ENCODE data around the gene RBKS.
"Not testable (repeated sequence)": the region's sequence is repeated elsewhere in the genome, so short reads cannot be mapped to it uniquely, and the experiment has no call there.

The RBKS gene

GRCh38 chr2:27904405-27904665, 14.1 kb upstream of the RBKS start:
- DNase-seq: no peak

GRCh38 chr2:27903649-27904404, 13.6 kb upstream of the RBKS start:
- DNase-seq: no peak

GRCh38 chr2:27903018-27903417, 12.8 kb upstream of the RBKS start:
- DNase-seq: no peak

DNA sequence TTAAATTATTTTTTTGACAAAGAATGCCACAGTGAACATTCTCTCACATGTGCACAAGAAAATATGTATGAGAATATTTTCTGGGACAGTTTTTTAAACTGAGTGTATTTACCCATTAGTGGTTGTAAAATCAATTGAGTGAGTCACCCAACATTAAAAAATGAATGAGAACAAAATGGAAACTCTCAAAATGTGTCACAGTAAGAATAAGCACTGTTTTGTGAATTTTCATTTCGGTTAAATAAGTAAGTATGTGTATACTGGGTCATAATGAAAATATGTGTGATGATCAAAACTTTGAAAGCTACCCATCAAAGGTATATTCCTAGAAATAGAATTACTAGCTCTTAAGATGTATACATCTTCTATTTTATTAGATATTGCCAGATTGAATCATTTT, 11.9 kb upstream of the RBKS start:
- no peak for DNase-seq

DNA sequence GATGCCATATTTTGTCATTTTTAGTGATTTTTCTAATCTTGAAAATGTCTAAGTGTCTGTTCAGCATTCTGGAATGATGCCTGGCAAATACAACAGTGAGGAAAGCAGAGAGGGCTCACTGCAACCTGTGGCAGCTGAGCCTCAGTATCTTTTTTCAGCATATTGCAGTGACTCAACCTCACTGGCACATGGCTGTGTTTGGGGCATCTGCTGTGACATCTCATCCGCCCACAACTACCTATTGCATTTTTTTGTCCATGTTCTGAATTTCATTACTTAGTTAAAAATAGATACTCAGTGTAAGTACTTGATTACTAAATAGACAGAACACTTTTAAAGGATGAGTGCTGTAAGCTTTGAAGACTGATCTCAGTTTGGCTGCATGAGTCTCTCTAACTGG, 11.0 kb upstream of the RBKS start:
- no peak for DNase-seq

GRCh38 chr2:27897717-27898116, 7.5 kb upstream of the RBKS start:
- no peak for DNase-seq

DNA sequence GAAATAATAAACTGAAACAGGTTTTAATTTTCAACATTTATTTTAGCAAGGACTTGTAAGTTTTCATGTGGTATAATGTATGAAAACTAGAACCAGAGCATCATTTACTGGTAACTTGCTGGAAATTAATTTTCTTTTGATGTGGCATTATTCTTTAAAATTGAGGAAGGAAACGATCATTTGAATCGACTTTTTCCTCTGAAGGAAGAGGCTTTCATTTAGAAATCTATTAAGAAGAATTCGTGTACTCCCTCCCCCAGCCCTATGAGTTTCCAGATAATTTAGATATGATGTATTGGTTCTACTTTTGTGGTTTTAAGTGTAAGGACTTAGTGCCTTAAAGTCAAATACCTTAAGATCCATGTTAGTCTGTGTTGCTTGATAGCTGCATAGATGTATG, 2.8 kb upstream of the RBKS start:
- no peak for DNase-seq

GRCh38 chr2:27891673-27892105, 1.5 kb upstream of the RBKS start:
- DNase-seq: no peak

- DNase-seq: peak; percentile 13
Measured at GRCh38 chr2:27890924-27891672, 911 bp upstream of the RBKS start.

DNA sequence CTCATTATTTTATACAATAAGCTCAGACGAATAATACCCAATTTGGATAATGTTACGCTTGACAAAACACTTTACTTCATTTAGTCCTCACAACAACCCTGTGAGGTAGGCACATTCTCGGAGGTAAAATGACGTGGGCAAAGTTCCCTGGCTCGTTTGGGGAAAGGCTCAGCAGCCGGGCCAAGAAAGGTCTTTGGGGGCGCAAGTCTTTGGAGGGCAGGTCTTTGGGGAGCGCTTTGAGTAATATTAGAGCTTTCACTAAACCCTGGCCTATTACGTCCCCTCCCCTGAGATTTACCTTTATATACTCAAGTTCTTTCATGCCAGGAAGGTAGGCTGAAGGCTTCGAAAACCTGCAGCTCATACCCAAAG, 427 bp downstream of the RBKS start:
- DNase-seq: no peak

- no peak for DNase-seq
Measured at GRCh38 chr2:27888790-27889189, 1.4 kb downstream of the RBKS start.

- DNase-seq: no peak
Measured at GRCh38 chr2:27887830-27888229, 2.4 kb downstream of the RBKS start.

DNA sequence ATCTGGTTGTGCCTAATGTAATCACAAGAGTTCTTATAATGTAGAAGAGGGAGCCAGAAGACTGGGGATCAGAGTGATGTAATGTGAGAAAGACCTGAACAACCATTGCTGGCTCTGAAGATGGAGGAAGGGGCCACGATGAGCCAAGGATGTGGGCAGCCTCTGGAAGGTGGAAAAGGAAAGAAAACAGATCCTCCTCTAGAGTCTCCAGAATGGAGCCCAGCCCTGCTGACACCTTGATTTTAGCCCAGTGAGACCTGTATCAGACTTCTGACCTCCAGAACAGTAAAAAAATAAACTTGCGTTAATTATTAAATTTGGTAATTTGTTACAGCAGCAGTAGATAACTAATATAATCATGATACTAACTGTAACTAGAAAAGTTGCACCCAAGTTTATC, 3.1 kb downstream of the RBKS start:
- DNase-seq: no peak

- DNase-seq: no peak
Measured at GRCh38 chr2:27886322-27886721, 3.9 kb downstream of the RBKS start.

GRCh38 chr2:27885661-27886060, 4.5 kb downstream of the RBKS start:
- DNase-seq: no peak

GRCh38 chr2:27885234-27885633, 5.0 kb downstream of the RBKS start:
- no peak for DNase-seq

DNA sequence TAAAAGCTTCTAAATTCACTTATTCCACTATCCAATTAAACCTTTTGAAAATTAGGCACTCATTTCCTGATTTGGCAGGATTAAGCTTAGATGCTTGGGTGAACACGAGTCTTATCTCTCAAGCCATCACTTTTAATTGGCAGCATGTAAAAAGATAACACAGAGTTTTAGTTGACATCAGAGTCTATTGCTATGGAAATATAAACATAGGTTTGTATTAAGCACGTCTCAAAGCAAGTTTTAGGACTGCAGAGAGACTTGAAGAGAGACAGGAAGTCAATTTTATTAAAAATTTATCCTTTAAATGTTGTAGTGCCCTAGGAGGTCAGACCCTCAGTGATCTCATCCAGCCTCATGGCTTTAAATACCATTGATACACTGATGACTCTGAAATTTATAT, 5.6 kb downstream of the RBKS start:
- no peak for DNase-seq

GRCh38 chr2:27882584-27882922, 7.6 kb downstream of the RBKS start:
- not testable (repeated sequence) for DNase-seq

DNA sequence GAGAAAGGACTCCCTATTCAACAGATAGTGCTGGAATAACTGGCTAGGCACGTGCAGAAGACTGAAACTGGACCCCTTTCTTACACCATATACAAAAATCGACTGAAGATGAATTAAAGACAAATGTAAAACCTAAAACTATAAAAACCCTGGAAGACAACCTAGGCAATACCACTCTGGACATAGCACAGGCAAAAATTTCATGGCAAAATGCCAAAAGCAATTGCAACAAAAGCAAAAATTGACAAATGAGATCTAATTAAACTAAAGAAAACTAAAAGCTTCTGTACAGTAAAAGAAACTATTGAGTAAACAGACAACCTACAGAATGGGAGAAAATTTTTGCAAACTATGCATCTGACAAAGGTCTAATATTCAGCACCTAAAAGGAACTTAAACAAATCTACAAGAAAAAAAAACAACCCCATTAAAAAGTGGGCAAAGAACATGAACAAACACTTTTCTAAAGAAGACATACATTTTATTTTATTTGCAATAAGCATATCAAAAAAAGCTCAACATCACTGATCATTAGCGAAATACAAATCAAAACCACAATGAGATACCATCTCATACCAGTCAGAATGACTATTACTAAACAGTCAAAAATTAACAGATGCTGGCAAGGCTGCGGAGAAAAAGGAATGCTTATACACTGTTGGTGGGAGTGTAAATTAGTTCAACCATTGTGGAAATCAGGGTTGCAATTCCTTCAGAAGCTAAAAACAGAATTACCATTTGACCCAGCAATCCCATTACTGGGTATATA, 8.2 kb downstream of the RBKS start:
- DNase-seq: not testable (repeated sequence)

- no peak for DNase-seq
Measured at GRCh38 chr2:27878825-27879224, 11.4 kb downstream of the RBKS start.

- DNase-seq: no peak
Measured at GRCh38 chr2:27875089-27875881, 14.9 kb downstream of the RBKS start.

GRCh38 chr2:27873091-27873490, 17.1 kb downstream of the RBKS start:
- DNase-seq: no peak

GRCh38 chr2:27871802-27872201, 18.4 kb downstream of the RBKS start:
- DNase-seq: no peak
